Skeletal muscle tissue (tissue), 4 donors: Measurements from ENCODE around the gene ARHGAP29. TPM values are rescaled to one million over a fixed set of nuclear protein-coding genes. Genes with fewer than 3 reads are reported as not detected.
"Not testable (repeated sequence)": the region's sequence is repeated elsewhere in the genome, so short reads cannot be mapped to it uniquely, and the experiment has no call there.

Experiments
- H3K27ac ChIP-seq: one replicate; pipeline ENCODE4 v1.7.0; 2013; ENCODE audit warnings: mild to moderate bottlenecking, low read depth, low read length, inconsistent platforms
- H3K27me3 ChIP-seq, 3 donors: one replicate each; pipeline ENCODE4 v1.7.0; 2013; ENCODE audit warnings: low read length in 3 of 3; ENCODE audit not compliant: control insufficient read depth in 3 of 3, insufficient read depth in 3 of 3
- H3K36me3 ChIP-seq, 3 donors: one replicate each; pipeline ENCODE4 v1.7.0; 2013; ENCODE audit warnings: low read length in 3 of 3; ENCODE audit not compliant: control insufficient read depth in 3 of 3, insufficient read depth in 3 of 3
- H3K4me1 ChIP-seq, 3 donors: one replicate each; pipeline ENCODE4 v1.7.0; 2013; ENCODE audit warnings: low read length in 3 of 3, mild to moderate bottlenecking in 3 of 3; ENCODE audit not compliant: control insufficient read depth in 3 of 3, insufficient read depth in 3 of 3
- H3K4me3 ChIP-seq, 3 donors: one replicate each; pipeline ENCODE4 v1.7.0; 2013; ENCODE audit warnings: low read length in 3 of 3
- H3K9ac ChIP-seq, 3 donors: one replicate each; pipeline ENCODE4 v1.7.0; 2013; ENCODE audit warnings: low read length in 3 of 3, mild to moderate bottlenecking in 3 of 3, moderate library complexity in 2 of 3, low read depth in 1 of 3
- H3K9me3 ChIP-seq, 3 donors: one replicate each; pipeline ENCODE4 v1.7.0; 2013; ENCODE audit warnings: low read length in 3 of 3; ENCODE audit not compliant: control insufficient read depth in 3 of 3
- total RNA-seq: library from RNA; depleted of rRNA; stranded (reverse); fragments of >200 nt; gene quantifications from one replicate; pipeline ENCODE4 v1.2.3, GENCODE V29; 2014
- donor health status: Osteomylitis.

ARHGAP29 gene
- total RNA-seq, 1 donor from 2014 or later: 39.1 TPM

- H3K9me3 ChIP-seq, H3K27me3 ChIP-seq, H3K9ac ChIP-seq, H3K36me3 ChIP-seq, H3K4me1 ChIP-seq, H3K27ac ChIP-seq, H3K4me3 ChIP-seq: not testable (repeated sequence)
Observed at GRCh38 chr1:94163249-94163648, 74.1 kb downstream of the ARHGAP29 start.

GRCh38 chr1:94160811-94161210, 76.6 kb downstream of the ARHGAP29 start:
- Histone ChIP-seq H3K9me3 (no peaks in the 10 kb centered on the region), H3K27ac (no peak overlapping the region), H3K4me1 (peaks cover 6 to 8% (median 6%) of the 10 kb centered on the region in 3 donors), H3K4me3 (no peak overlapping the region), H3K27me3 (no peaks in the 10 kb centered on the region), H3K9ac (no peak overlapping the region), H3K36me3 (no peaks in the 10 kb centered on the region)

DNA sequence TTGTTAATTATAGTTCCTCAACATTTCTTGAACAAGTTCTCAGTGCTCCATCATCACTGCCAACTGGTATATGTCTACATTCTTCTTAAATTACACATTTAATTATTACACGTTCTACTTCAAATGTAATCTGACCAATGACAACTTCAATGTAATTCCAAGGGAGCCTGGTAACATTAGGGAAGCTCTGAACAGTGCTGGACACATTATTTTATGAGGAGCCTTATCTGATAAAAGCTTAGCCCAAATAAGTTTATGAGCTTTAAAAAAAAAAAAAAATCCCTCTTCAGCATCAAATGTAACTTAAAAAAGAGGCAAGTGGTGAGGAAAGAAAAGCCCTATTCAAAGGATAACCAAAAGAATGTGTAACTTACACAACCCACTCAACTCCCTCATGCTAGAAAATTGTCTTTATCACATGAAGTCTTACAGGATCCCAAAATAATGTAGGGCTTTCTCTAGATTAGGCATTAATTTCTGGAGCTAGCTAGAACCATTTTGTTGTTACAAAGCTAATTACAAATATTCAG, 81.2 kb downstream of the ARHGAP29 start:
- H3K9me3 ChIP-seq: no peaks in the 10 kb centered on the region
- peaks cover 6 to 8% (median 6%) of the 10 kb centered on the region in 3 donors for H3K4me1 ChIP-seq
- H3K36me3 ChIP-seq: no peaks in the 10 kb centered on the region
- no peak overlapping the region for H3K9ac ChIP-seq
- H3K27ac ChIP-seq: peak overlapping the region; percentile 25
- no peaks in the 10 kb centered on the region for H3K27me3 ChIP-seq
- no peak overlapping the region for H3K4me3 ChIP-seq

DNA sequence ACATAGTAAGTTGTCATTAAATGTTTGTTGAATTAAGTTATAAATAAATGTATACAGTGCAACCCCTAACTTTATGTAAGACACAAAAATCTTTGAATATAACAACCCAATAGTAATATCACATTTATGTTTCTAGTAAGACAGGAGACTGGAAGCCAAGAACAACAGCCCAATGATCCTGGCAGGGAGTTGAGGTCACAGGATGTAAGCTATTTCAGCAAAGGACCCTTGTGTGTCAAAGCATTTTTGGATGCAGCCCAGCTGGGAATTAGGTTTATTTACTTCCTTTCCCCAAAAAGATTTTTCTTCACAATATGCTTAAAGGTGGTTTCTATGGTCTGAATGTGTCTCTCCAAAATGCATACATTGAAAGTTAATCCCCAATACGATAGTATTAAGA, 82.4 kb downstream of the ARHGAP29 start:
- Histone ChIP-seq H3K9me3 (no peaks in the 10 kb centered on the region), H3K4me1 (no peaks in the 10 kb centered on the region), H3K27me3 (no peaks in the 10 kb centered on the region), H3K27ac (peak overlapping the region; percentile 25), H3K4me3 (no peak overlapping the region), H3K9ac (no peak overlapping the region), H3K36me3 (no peaks in the 10 kb centered on the region)

DNA sequence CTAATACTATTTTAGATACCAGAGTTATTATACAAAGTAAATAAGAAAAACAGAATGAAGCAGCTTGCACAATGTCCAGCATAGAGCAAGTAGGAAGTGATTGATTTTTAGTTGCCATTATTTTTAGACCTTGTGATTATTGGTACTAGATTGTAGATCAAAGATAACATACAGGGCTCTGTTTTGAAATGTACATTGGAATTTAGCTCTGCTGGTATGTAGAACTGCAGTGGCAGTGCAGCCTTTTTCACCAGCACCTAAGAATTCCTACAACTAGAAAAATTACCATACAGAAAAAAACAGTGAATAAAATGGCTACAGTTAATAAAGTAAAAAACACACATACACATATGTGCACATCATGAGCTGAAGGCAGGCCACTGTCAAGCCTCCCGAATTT, 84.3 kb downstream of the ARHGAP29 start:
- no peaks in the 10 kb centered on the region for H3K27me3 ChIP-seq
- no peaks in the 10 kb centered on the region for H3K9me3 ChIP-seq

GRCh38 chr1:94149166-94149565, 88.2 kb downstream of the ARHGAP29 start:
- H3K9ac ChIP-seq, H3K4me1 ChIP-seq, H3K27me3 ChIP-seq, H3K9me3 ChIP-seq, H3K4me3 ChIP-seq, H3K27ac ChIP-seq, H3K36me3 ChIP-seq: not testable (repeated sequence)

More for the DNA sequence above, 84.3 kb downstream of the ARHGAP29 start:
- no peak overlapping the region for H3K27ac ChIP-seq
- H3K9ac ChIP-seq: no peak overlapping the region
- H3K4me3 ChIP-seq: no peak overlapping the region
- no peaks in the 10 kb centered on the region for H3K36me3 ChIP-seq
- H3K4me1 ChIP-seq: no peaks in the 10 kb centered on the region

GRCh38 chr1:94146273-94146672, 91.1 kb downstream of the ARHGAP29 start:
- Histone ChIP-seq H3K27ac (no peak overlapping the region), H3K9me3 (no peaks in the 10 kb centered on the region), H3K27me3 (no peaks in the 10 kb centered on the region), H3K36me3 (no peaks in the 10 kb centered on the region), H3K4me1 (peaks cover 0 to 3% (median 0%) of the 10 kb centered on the region in 3 donors), H3K4me3 (no peak overlapping the region), H3K9ac (no peak overlapping the region)

DNA sequence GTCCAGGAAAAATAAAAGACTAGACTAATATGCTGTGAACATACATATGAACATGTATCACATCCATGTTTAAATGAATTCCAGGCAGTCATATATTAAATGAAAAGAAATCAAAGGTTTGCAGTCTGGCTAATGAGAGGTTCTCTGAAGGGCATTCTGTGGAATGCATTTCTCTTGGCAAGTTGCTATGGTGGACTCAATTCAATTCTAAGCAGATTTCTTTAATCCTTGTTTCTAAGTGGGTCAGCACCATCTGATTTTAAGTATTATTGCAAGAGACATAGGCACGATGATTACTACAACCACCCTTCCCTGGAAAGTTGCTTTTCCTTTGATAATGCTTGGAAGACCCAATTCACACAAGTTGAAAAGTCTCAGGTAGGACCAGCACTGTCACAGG, 92.5 kb downstream of the ARHGAP29 start:
- no peak overlapping the region for H3K27ac ChIP-seq

DNA sequence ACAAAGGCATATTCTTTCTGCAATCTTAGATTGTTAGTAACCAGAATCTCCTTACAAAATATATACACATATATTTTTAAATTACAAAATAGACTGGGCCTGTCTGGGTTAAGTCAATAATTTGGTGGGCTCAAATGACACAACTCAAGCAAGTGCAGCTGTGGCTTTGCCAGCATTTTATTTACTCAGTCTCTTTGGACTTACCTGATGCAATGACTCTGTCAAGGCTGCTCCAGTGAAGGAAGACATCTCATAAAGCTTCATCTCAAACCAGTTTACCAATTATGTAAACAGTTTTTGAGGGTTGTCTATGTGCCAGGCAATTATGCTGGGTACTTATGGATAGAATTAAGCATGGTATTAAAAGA, 93.6 kb downstream of the ARHGAP29 start:
- Histone ChIP-seq H3K4me3 (no peak overlapping the region), H3K36me3 (no peaks in the 10 kb centered on the region), H3K9ac (no peak overlapping the region), H3K9me3 (no peaks in the 10 kb centered on the region), H3K27ac (no peak overlapping the region), H3K27me3 (no peaks in the 10 kb centered on the region), H3K4me1 (peaks cover 0 to 3% (median 0%) of the 10 kb centered on the region in 3 donors)

More for the DNA sequence above, 92.5 kb downstream of the ARHGAP29 start:
- Histone ChIP-seq H3K27me3 (no peaks in the 10 kb centered on the region), H3K36me3 (no peaks in the 10 kb centered on the region), H3K4me3 (no peak overlapping the region), H3K9ac (no peak overlapping the region), H3K9me3 (no peaks in the 10 kb centered on the region), H3K4me1 (peaks cover 0 to 3% (median 0%) of the 10 kb centered on the region in 3 donors)

DNA sequence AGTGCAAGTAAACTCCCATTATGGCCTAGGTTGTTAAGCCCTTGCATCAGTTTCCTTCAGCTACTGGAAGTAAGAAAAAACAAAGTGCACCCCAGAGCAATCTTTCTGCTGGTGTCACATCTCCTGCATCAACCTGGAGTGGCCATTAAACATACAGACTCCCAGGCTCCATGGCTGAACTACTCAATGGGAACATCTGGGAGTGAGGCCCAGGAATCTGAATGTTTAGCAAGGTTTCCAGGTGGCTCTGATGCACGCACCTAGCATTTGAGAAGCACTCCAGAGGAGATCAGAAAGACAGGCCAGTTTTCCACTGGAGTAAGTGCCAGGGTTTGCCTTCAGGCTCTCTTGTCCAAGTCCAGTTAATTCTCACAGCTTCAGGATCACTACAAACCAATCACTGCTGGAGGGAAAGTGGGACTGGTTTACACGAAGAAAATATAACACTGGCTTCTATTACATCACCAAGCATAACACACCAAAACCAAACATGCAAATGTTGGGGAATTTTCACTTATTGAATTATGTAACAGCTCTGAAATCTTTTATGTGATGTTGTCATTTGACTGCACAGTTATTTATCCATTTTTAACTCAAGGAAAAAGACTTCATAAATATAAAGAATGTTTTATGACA, 94.1 kb downstream of the ARHGAP29 start:
- Histone ChIP-seq H3K27me3 (no peaks in the 10 kb centered on the region), H3K9me3 (no peaks in the 10 kb centered on the region), H3K36me3 (no peaks in the 10 kb centered on the region), H3K27ac (no peak overlapping the region), H3K4me1 (peaks cover 0 to 3% (median 0%) of the 10 kb centered on the region in 3 donors), H3K9ac (no peak overlapping the region), H3K4me3 (no peak overlapping the region)
